PFSK-1 (cell line): ENCODE data around the gene PANK2.

Source experiments
- POLR2AphosphoS5 ChIP-seq: IDR thresholded peaks from 2 replicates; pipeline ENCODE4 v1.6.1; 2012; ENCODE audit warnings: low read depth, mild to moderate bottlenecking, control low read depth, low read length, moderate library complexity
- REST ChIP-seq, 2 experiments: IDR thresholded peaks; 2 replicates each; pipeline versions ENCODE4 v1.6.1 to v1.8.0; 2011 to 2012; ENCODE audit warnings: low read depth in 2 of 2, low read length in 2 of 2, control low read depth in 1 of 2, inconsistent platforms in 1 of 2, mild to moderate bottlenecking in 1 of 2, moderate library complexity in 1 of 2; ENCODE audit not compliant: insufficient read depth in 1 of 2
- SIN3A ChIP-seq: IDR thresholded peaks from 2 replicates; pipeline ENCODE4 v1.6.1; 2012; ENCODE audit warnings: mild to moderate bottlenecking, low read length, moderate library complexity, borderline replicate concordance; ENCODE audit not compliant: insufficient read depth
- TAF1 ChIP-seq: IDR thresholded peaks from 2 replicates; pipeline ENCODE4 v1.6.1; 2012; ENCODE audit warnings: low read length, control low read depth, borderline replicate concordance; ENCODE audit not compliant: insufficient read depth

DNA sequence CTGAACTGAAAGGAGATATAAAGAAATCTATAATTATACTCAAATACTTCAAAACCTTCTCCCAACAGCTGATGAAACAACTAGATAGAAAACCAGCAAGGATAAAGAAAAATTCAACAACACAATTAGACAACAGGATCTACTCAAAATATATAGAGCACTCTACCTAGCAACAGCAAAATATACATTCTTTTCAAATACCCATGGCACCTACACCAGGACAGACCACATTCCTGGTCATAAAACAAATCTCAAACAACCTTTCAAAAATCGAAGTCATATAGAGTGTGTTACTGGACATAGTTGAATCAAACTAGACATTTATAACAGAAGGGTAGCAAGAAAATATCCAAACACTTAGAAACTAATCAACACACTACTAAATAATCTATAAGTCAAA, 83.0 kb downstream of the PANK2 start:
- no peak for TF ChIP-seq TAF1
- TF ChIP-seq REST (IDR thresholded peaks at IDR 0.05; ENCODE audit: insufficient read depth in 1 of 2, low read depth in 2 of 2, low read length in 2 of 2), result no peak
- TF ChIP-seq POLR2AphosphoS5, result no peak
- TF ChIP-seq SIN3A, result no peak
